Fibroblast of skin of right quadriceps (primary cell): ENCODE data around the gene PSMG3.
A peak's percentile ranks its signal among the peaks of the same experiment; 100 is the strongest.

ENCODE experiments used
- DNase-seq: peaks from one replicate; pipeline ENCODE4 v3.0.0-alpha.2; 2013

The PSMG3 gene

DNA sequence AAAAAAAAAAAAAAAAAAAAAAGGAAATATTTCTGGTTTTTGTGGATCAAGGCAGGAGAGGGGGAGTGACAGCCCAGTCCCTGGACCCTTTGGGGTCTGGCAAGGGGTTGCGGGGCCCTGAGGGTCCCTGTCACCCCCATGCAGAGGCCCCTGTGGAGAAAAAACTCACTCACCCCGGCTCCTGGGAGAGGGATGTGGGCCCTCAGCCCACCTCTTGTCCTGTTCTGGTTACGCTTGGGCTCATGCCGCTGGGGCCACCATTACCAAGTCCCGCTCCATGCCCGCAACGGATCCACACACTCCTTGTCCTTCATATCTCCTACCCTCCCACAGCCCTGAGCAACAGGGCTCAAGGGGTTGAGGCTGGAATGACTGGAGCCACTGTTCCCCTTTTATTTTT lies 12.8 kb downstream of the PSMG3 start:
- DNase-seq = no peak

GRCh38 chr7:1555813-1556543 lies 13.9 kb downstream of the PSMG3 start, which contains the start of gene TMEM184A:
Gene TMEM184A, minus strand, starts transcription at chr7:1556205. Its CDS starts 721 bp downstream, at chr7:1555484.
- DNase-seq = no peak

GRCh38 chr7:1555046-1555812 lies 14.6 kb downstream of the PSMG3 start:
- DNase-seq = peak; percentile 83

- DNase-seq = no peak
These were observed 15.3 kb downstream of the PSMG3 start for GRCh38 chr7:1554333-1555045.

DNA sequence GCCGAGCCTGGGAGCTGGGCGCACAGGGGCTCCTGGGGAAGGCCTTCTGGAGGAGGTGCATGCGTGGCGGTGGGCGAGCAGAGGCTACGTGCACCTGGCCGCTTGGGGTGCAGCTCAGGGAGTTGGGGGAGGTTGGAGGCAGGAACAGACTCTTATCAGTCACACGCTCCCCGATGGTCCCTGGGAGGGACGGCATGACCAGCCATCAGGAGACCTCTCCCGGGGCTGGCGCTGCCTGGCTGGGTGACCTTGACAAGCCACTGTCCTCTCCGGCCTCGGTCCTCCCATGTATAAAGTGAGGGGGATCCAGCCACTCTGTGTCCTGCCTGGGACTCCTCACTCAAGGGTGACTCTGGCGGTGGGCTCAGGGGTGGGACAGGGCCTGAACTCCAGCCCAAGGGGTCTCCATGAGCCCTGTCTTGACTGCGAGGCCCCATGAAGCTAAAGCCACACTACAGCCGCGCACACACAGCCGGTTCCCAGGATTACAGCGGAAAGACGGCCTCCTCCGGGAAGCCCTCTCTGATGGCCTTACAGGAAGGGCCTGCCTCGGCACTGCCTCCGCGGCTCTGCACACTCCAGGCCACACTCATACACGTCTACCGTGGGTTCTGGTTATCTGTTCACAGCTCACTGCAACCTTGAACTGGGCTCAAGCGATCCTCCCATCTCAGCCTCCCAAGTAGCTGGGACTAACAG lies 16.2 kb downstream of the PSMG3 start:
- DNase-seq = no peak

DNA sequence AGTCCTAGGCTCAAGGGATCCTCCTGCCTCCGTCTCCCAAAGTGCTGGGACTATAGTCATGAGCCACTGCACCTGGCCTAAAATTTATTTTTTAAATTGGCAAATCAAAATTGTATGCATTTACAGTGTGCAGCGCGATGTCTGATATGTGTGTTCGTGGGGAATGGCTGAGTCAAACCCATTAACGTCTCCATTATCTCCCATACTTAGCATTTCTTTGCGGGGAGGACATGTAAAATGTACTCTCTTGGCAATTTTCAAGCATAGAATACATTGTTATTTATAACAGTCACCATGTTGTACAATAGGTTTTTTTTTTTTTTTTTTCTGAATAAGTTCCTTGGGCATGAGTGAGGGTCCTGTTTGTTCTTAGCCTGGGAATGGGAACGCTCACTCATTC lies 17.6 kb downstream of the PSMG3 start:
- peak; percentile 34 for DNase-seq

DNA sequence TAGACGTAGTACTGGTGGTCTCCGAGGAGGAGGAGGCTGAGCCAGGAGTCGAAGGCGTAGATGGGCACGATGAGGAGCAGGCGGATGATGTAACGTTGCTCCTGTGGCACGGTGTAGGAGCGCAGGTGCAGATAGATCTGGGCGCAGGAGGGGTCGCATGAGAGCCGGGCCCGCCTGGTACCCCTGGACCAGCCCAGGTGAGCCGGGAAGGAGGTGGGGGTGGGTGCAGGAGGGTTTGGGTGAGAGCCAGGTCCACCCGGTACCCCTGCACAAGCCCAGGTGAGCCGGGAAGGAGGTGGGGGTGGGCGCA lies 19.0 kb downstream of the PSMG3 start:
- no peak for DNase-seq

DNA sequence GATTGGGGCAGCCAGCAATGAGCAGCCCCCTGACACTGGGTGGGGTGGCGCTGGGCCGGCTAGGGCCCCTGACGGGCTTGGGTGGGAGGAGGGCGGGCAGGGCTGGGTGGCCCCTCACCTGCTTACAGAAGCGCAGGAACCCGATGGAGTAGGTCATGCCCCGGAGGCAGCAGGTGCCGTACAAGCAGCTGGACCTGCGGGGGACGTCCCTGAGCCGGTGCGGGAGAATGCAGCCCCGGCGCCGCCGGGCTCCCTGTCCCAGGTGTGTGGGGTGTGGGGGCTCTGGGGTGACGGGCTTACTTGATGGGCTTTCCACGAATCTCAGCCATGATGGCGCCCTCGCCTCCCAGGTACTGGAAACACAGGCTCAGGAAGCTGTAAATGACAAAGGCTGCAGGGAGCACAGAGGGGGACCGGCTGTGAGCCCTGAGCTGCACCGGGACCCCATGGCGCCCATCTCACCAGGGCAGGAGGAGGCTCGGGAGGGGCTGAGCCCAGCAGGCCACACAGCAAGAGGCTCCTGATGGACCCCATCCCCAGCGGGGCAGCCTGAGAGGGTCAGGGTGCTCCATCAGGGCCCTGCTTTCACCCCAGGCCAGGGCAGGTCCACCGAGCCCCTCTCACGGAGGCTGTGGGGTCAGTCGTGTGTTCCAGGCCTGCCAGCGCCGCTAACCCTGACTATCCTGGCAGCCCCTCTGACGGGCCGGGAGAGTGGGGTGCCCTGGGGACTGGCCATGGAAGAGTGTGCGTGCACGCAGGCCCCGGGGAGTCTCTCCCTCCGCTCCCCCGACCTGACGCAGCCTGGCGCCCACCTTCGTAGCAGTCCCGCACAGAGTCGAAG lies 19.6 kb downstream of the PSMG3 start:
- DNase-seq = no peak

- DNase-seq = no peak
These were observed 20.4 kb downstream of the PSMG3 start for GRCh38 chr7:1549357-1550004.

GRCh38 chr7:1548944-1549343 lies 20.9 kb downstream of the PSMG3 start:
- DNase-seq = no peak

- DNase-seq = no peak
These were observed 21.4 kb downstream of the PSMG3 start for GRCh38 chr7:1548438-1548831.

- DNase-seq = no peak
These were observed 21.9 kb downstream of the PSMG3 start for GRCh38 chr7:1547777-1548437.

DNA sequence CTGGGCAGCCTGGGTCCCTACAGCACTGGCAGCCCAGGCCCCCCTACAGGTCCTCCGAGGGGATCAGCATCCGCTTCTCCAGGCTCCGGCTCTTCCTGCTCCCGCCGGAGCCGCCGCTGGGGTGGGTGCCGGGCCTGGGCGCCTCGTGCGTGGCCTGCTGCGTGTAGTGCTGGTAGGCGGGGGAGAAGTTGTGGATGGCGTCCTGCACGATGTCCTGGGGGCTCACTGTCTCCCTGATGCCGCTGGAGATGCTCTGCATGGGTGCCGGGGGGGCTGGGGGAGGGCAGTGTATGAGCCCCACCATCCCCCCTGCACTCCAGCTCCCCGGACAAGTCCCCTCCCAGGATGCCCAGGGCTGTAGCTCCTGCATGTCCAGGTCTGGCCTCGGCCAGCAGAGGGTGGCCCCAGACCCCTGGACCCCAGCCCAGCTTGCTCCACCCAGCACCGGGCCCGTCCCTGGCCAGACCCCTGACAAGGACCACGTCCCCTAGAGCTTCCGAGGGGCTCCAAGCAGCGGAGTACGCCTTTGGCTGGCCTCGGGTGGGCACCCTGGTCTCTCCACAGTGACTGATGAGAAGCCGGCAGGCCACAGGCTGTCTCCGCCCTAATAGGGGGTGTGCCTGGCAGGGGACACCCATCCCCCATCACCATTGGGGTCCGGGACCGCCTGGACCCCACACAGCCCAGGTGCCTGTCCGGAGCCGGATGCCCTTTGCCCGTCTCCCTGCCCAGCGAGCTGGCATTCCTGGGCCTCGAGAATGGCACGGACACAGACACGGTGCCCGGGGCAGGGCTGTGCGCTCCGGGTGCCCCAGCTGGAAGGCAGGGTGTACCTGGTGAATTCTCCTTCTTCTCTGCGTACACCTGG lies 22.7 kb downstream of the PSMG3 start:
- no peak for DNase-seq

DNA sequence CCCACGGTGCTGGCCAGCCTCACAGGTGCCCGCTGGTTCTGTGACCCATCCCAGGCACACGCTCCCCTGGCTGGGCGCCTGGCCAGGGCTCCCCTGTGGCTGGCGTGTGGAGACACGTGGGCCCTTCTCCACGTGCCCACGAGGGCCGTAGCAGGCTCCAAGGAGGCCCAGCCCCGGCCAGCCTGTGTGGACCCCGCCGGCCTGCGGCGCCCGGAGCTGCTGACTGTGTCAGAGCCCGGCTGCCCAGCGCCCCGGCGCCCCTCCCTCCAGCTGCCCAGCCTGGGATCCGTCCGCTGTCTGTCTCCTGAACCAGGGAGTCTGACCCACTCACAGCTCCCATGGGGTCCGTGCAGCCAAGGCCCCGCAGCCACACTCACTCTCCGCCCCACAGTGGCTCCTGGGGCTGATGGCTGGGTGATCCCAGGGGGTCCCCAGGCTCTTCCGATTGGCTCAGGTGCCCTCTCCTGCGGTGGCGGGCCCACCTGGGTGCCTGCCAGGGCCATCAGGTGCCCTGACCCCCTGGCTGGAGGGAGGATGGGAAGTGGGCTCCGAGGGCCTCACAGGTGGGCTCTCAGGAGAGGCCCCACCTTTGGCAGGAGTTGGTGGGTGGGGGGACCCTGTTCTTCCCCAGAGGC lies 23.4 kb downstream of the PSMG3 start:
- no peak for DNase-seq

DNA sequence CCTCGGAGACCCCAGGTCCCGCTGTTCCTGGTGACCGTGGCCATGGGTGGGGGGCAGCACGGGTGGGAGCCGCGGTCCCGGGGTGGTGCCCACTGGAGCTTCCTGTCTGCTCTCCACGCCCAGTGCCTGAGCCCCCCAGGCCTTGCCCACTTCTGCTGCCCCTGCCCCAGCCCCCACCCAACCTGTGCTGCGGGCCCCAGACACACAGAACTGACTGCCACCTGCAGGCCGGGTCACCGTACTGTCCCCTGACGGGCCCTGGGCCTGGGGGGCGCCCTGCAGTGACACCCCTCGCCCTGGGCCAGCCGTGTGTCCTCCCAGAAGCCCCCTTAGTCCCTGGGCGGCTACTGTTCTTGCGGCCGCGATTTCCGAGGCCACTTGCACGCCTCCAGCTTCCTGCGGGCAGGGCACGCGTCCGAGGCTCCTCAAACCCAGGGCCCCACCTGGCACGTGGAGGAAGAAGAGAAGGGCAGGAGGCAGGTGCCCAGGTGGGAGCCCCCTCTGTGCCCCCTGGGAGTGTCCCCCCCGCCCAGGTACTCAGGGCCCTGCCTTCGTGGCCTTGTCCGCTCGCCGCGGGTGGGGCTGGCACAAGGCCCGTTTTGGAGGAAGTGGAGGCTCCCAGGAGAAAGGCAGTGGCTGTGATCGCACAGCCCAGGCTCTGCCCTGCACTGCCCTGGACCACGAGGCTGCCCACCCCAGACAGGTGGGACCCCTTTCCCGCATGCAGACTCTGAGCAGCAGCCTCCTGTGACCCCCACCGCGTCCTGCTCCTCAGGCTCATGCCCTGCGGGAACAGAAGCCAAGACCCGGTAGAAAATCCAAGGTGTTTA lies 24.2 kb downstream of the PSMG3 start:
- DNase-seq = no peak

DNA sequence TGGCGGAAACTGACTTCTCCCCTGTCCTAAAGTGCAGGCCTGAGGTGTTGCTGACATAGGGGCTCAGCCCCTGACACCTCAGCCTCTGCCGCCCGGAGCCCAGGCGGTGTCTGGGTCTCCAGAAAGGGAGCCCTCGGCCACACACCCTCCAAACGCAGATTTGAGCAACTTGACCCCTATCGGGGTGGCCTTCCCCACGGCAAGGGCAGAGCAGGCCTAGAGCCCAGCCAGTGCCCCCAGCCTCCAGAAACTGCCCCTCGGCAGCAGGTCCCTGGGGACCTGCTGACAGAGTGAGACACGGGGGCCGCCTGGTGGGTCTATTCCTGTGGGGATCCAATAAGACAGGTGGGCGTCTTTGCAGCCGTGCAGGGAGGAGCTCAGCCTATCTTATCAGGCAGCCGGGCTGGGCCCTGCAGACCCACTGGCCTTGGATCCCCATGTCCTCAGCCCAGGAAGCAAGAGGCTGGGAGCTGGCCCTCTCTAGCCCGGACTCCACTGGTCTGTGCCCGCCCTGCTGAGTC lies 24.9 kb downstream of the PSMG3 start:
- no peak for DNase-seq

DNA sequence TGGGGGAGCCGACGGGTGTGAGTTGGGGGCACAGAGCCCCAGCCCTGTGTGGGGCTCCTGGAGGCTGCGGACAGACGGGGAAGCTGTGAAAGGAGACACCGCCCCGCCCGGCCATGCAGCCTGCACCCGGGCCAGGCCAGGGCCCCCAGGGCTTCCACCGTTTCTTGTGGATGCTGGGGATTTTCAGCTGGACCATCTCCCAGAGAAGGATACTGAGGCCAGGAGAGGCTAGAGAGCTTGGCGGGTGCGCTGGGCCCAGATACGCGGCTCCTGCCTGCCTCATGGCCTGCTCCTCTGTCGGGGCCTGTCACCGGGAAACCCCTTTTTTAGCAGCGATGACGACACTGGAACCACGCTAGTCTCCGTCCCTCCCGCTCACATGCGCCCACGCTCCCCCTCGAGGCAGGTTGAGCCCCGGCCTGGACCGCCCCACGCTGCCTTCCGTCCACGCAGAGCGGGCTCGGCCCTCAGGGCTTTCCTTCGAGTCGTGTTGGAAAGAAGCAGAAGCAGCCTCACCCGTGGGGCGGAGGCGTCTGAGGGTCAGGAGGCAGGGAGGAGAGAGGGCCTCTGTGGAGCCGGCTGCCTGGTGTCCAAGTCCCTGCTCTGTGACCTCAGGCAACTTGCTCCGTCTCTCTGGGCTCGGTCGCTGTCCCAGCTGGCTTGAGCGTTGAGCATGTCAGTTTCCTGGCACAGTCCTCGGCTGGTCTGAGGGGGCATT lies 25.5 kb downstream of the PSMG3 start:
- DNase-seq = no peak

DNA sequence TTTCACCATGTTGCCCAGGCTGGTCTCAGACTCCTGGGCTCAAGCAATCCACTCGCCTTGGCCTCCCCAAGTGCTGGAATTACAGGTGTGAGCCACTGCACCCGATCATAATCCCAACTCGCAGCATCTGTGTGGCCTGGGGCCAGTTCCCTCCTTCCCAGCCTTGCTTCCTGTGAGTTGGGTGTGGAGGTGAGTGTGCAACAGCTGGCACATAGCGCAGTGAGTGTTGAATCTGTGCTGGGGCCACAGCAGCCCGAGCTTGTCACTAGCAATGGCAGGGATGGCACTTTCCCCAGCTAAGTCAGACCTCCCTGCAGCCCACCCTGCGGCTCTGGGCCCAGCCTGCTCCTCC lies 26.0 kb downstream of the PSMG3 start:
- no peak for DNase-seq
